ENCODE measurements around the gene CSH1. TPM values are rescaled to one million over a fixed set of nuclear protein-coding genes. Genes with fewer than 3 reads are reported as not detected.

Gene CSH1
- total and polyA plus RNA-seq, 11 donors: not detected

- Histone ChIP-seq H3K27ac (peak overlapping the region in 1 of 12 donors; percentile 42), H3K9me3 (no peaks in the 10 kb centered on the region), H3K4me3 (no peak overlapping the region), H3K27me3 (no peaks in the 10 kb centered on the region), H3K4me1 (peaks cover 0 to 24% (median 10%) of the 10 kb centered on the region in 12 donors), H3K36me3 (no peaks in the 10 kb centered on the region)
- TF ChIP-seq POLR2A (IDR thresholded peaks at IDR 0.05) (no peak), CTCF (IDR thresholded peaks at IDR 0.05) (no peak)
- no peak for ATAC-seq
- 64 to 99% (median 80%) methylated on average over 3 of the region's 3 CpGs for WGBS, 4 donors
- intact Hi-C loops (cut with DNase I): no loop called here
- no peak for DNase-seq
These were observed 48.7 kb downstream of the CSH1 start for GRCh38 chr17:63847525-63848249.

GRCh38 chr17:63845509-63845908 is 50.9 kb downstream of the CSH1 start:
- 0 to 89% (median 48%) methylated on average over 1 of the region's 1 CpG for WGBS, 4 donors
- no peak for ATAC-seq
- Histone ChIP-seq H3K9me3 (no peaks in the 10 kb centered on the region), H3K36me3 (no peaks in the 10 kb centered on the region), H3K4me3 (no peak overlapping the region), H3K27me3 (no peaks in the 10 kb centered on the region), H3K27ac (no peak overlapping the region), H3K4me1 (peaks cover 8 to 37% (median 20%) of the 10 kb centered on the region in 12 donors)
- intact Hi-C loops (cut with DNase I): no loop called here
- TF ChIP-seq CTCF (IDR thresholded peaks at IDR 0.05) (no peak), POLR2A (IDR thresholded peaks at IDR 0.05) (no peak)
- no peak for DNase-seq

Other genes with a start within 250 kb of the CSH1 start
- gene LIMD2, start 196.4 kb downstream of the CSH1 start, total RNA-seq: 10 to 100 TPM in 2 of 9 donors, 1 to 10 TPM in 7; 1.9 to 48.0 (median 3.4) TPM
- 1 to 10 TPM; 4.0 to 5.4 TPM for gene LIMD2, start 196.4 kb downstream of the CSH1 start, polyA plus RNA-seq
- gene STRADA, start 154.8 kb downstream of the CSH1 start, total RNA-seq: 10 to 100 TPM; 10.2 to 26.1 (median 15.3) TPM
- 10 to 100 TPM; 15.9 to 18.3 TPM for gene STRADA, start 154.8 kb downstream of the CSH1 start, polyA plus RNA-seq
- 100 to 1,000 TPM in 2 of 9 donors, 10 to 100 TPM in 7; 54.4 to 115 (median 84.3) TPM for gene CCDC47, start 123.0 kb downstream of the CSH1 start, total RNA-seq
- 100 to 1,000 TPM in 1 of 2 donors, 10 to 100 TPM in 1; 38.4 to 139 TPM for gene CCDC47, start 123.0 kb downstream of the CSH1 start, polyA plus RNA-seq
- 10 to 100 TPM; 30.1 to 75.0 (median 61.0) TPM for gene DDX42, start 122.4 kb downstream of the CSH1 start, total RNA-seq
- 10 to 100 TPM; 34.4 to 44.8 TPM for gene DDX42, start 122.4 kb downstream of the CSH1 start, polyA plus RNA-seq
- 100 to 1,000 TPM in 7 of 9 donors, 10 to 100 TPM in 2; 64.7 to 143 (median 113) TPM for gene PSMC5, start 69.1 kb downstream of the CSH1 start, total RNA-seq
- gene PSMC5, start 69.1 kb downstream of the CSH1 start, polyA plus RNA-seq: 100 to 1,000 TPM; 164 to 189 TPM
- 10 to 100 TPM; 22.1 to 46.5 (median 25.7) TPM for gene FTSJ3, start 68.9 kb downstream of the CSH1 start, total RNA-seq
- gene FTSJ3, start 68.9 kb downstream of the CSH1 start, polyA plus RNA-seq: 10 to 100 TPM; 12.5 to 44.6 TPM
- gene SMARCD2, start 53.9 kb downstream of the CSH1 start, total RNA-seq: 10 to 100 TPM; 11.3 to 40.9 (median 24.1) TPM
- gene SMARCD2, start 53.9 kb downstream of the CSH1 start, polyA plus RNA-seq: 10 to 100 TPM; 16.5 to 26.9 TPM
- gene CSH2, start 22.9 kb downstream of the CSH1 start, total RNA-seq: not detected
- not detected for gene CSH2, start 22.9 kb downstream of the CSH1 start, polyA plus RNA-seq
- gene GH2, start 14.6 kb downstream of the CSH1 start, total RNA-seq: not detected
- not detected for gene GH2, start 14.6 kb downstream of the CSH1 start, polyA plus RNA-seq
- gene CSHL1, start 14.7 kb upstream of the CSH1 start, total RNA-seq: not detected
- gene CSHL1, start 14.7 kb upstream of the CSH1 start, polyA plus RNA-seq: not detected
- not detected for gene GH1, start 22.3 kb upstream of the CSH1 start, total RNA-seq
- gene GH1, start 22.3 kb upstream of the CSH1 start, polyA plus RNA-seq: not detected
- 10 to 100 TPM in 2 of 9 donors, 1 to 10 TPM in 7; 2.2 to 16.2 (median 4.3) TPM for gene CD79B, start 35.8 kb upstream of the CSH1 start, total RNA-seq
- gene CD79B, start 35.8 kb upstream of the CSH1 start, polyA plus RNA-seq: 1 to 10 TPM; 5.1 to 6.3 TPM
- gene SCN4A, start 76.3 kb upstream of the CSH1 start, total RNA-seq: 1 to 10 TPM in 4 of 9 donors, under 1 TPM in 5; 0.37 to 2.1 (median 0.67) TPM
- gene SCN4A, start 76.3 kb upstream of the CSH1 start, polyA plus RNA-seq: 1 to 10 TPM in 1 of 2 donors, under 1 TPM in 1; 0.33 to 1.8 TPM
- gene PRR29, start 101.8 kb upstream of the CSH1 start, total RNA-seq: 1 to 10 TPM in 1 of 9 donors, under 1 TPM in 5, not detected in 3; 0.15 to 1.8 (median 0.34) TPM
- under 1 TPM; 0.15 to 0.19 TPM for gene PRR29, start 101.8 kb upstream of the CSH1 start, polyA plus RNA-seq
- gene ICAM2, start 124.1 kb upstream of the CSH1 start, total RNA-seq: 100 to 1,000 TPM in 2 of 9 donors, 10 to 100 TPM in 7; 24.4 to 262 (median 33.0) TPM
- gene ICAM2, start 124.1 kb upstream of the CSH1 start, polyA plus RNA-seq: 10 to 100 TPM; 61.0 to 64.1 TPM
- gene ERN1, start 233.6 kb upstream of the CSH1 start, total RNA-seq: 10 to 100 TPM in 4 of 9 donors, 1 to 10 TPM in 5; 5.1 to 18.7 (median 9.1) TPM
- gene ERN1, start 233.6 kb upstream of the CSH1 start, polyA plus RNA-seq: 1 to 10 TPM; 1.5 to 4.7 TPM